Measurements from ENCODE around the gene ZNF444. TPM values are rescaled to one million over a fixed set of nuclear protein-coding genes. Genes with fewer than 3 reads are reported as not detected.

The ZNF444 gene
- total and polyA plus RNA-seq, 2 donors (not counting 3 experiments of a cell fraction or from before 2014, with no cell fraction given) = 37.2 to 41.7 TPM

DNA sequence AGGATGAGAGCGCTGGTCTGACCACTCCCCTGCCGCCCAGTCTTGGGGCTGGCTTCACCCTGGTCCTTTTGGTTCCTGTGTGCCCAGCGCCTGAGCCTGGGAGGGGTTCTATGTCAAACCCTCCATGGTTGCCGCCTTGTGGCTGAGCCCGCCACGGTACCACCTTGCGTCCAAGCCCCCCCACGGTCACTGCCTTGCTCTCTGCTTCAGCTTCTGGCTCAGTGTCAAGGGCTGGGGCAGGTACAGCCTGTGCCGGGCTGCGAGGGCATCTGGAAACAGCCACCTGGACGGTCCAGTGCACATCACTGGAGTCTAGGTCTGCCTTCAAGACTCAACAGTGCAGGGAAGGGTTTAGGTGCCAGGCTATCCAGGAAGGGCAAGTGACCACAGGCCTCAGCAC is 20.4 kb downstream of the ZNF444 start:
- Histone ChIP-seq H3K27me3 (ENCODE audit: control insufficient read depth in 2 of 2, insufficient read depth in 2 of 2, low read length in 2 of 2) (no peaks in the 10 kb centered on the region), H3K9me3 (replicated peaks; ENCODE audit: control insufficient read depth, insufficient read depth, low read length) (no peaks in the 10 kb centered on the region), H2AFZ (ENCODE audit: low read depth, low read length) (no peak overlapping the region), H3K4me3 (replicated peaks in 1 of 3; ENCODE audit: insufficient read depth in 1 of 3, low read depth in 1 of 3, low read length in 3 of 3) (no peak overlapping the region), H3K9me1 (replicated peaks; ENCODE audit: control insufficient read depth, extremely low read depth, insufficient read depth, low read length) (no peaks in the 10 kb centered on the region), H3K27ac (ENCODE audit: insufficient read depth, low read depth, low read length) (peak overlapping the region; percentile 20), H3K4me1 (ENCODE audit: control insufficient read depth, extremely low read depth, insufficient read depth, low read length) (peaks cover 7% of the 10 kb centered on the region), H3K79me2 (ENCODE audit: control insufficient read depth, insufficient read depth, low read length) (no peaks in the 10 kb centered on the region), H3K9ac (replicated peaks; ENCODE audit: extremely low read depth, insufficient read depth, low read length) (no peak overlapping the region), H3K36me3 (ENCODE audit: control insufficient read depth in 2 of 2, extremely low read depth in 1 of 2, insufficient read depth in 2 of 2, low read length in 2 of 2) (peaks cover 0 to 11% of the 10 kb centered on the region in 2 experiments), H4K20me1 (replicated peaks; ENCODE audit: control insufficient read depth, extremely low read depth, insufficient read depth, low read length) (no peaks in the 10 kb centered on the region), H3K4me2 (ENCODE audit: insufficient read depth, low read length) (no peak overlapping the region)
- DNase-seq (ENCODE audit: low read depth, low spot score) (no peak), FAIRE-seq (no peak)
- intact Hi-C loops (cut with micrococcal nuclease) = no loop called here
- dilution Hi-C loops (cut with MboI; ENCODE audit: extremely low pct_ligation_motif_present, low sequenced_read_pairs) = no loop called here
- ChIA-PET POLR2A (interaction anchor here (0.6 kb wide), 1 partner anchor 42 kb away, joined by 4 read pairs; no protein-coding TSS in a partner anchor), CTCF (interaction anchor here (1.1 kb wide), 1 partner anchor 95 kb away, joined by 3 read pairs; no protein-coding TSS in a partner anchor)
- no peak for TF ChIP-seq MAX (IDR thresholded peaks at IDR 0.05; ENCODE audit: insufficient read depth, insufficient read length)
- no peak for TF ChIP-seq CTCF (IDR thresholded peaks at IDR 0.05; ENCODE audit: extremely low read depth in 1 of 2, insufficient read depth in 1 of 2, low read depth in 1 of 2, low read length in 2 of 2)
- BruUV-seq (replicated peaks) = no TSS peak

DNA sequence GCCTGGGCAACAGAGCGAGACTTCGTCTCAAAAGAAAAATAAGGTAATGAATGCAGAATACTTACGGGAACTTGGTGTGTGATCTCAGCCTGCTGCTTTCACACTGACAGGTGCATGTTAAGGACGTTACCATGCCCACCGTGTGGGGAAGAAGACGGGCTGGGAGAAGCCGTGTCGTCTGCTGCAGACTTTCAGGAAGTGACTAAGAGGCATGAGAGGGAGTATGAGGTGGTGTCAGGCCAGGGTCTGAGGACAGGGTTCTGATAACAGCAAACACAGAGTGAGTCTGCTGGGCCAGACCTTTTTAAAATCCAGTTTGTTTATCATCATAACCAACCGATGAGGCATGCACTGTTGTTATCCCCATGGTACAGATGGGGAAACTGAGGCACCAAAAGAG is 21.2 kb downstream of the ZNF444 start:
- intact Hi-C loops (cut with micrococcal nuclease) (no loop called here), dilution Hi-C loops (cut with MboI; ENCODE audit: extremely low pct_ligation_motif_present, low sequenced_read_pairs) (no loop called here)
- POLR2A ChIA-PET = no interaction called here
- Histone ChIP-seq H3K4me3 (replicated peaks in 1 of 3; ENCODE audit: insufficient read depth in 1 of 3, low read depth in 1 of 3, low read length in 3 of 3) (no peak overlapping the region), H3K79me2 (ENCODE audit: control insufficient read depth, insufficient read depth, low read length) (no peaks in the 10 kb centered on the region), H3K36me3 (ENCODE audit: control insufficient read depth in 2 of 2, extremely low read depth in 1 of 2, insufficient read depth in 2 of 2, low read length in 2 of 2) (peaks cover 0 to 11% of the 10 kb centered on the region in 2 experiments), H2AFZ (ENCODE audit: low read depth, low read length) (no peak overlapping the region), H3K9me3 (replicated peaks; ENCODE audit: control insufficient read depth, insufficient read depth, low read length) (no peaks in the 10 kb centered on the region), H3K4me2 (ENCODE audit: insufficient read depth, low read length) (no peak overlapping the region), H3K9ac (replicated peaks; ENCODE audit: extremely low read depth, insufficient read depth, low read length) (no peak overlapping the region), H3K4me1 (ENCODE audit: control insufficient read depth, extremely low read depth, insufficient read depth, low read length) (peaks cover 7% of the 10 kb centered on the region), H3K27ac (ENCODE audit: insufficient read depth, low read depth, low read length) (peak overlapping the region; percentile 20), H4K20me1 (replicated peaks; ENCODE audit: control insufficient read depth, extremely low read depth, insufficient read depth, low read length) (no peaks in the 10 kb centered on the region), H3K9me1 (replicated peaks; ENCODE audit: control insufficient read depth, extremely low read depth, insufficient read depth, low read length) (no peaks in the 10 kb centered on the region), H3K27me3 (ENCODE audit: control insufficient read depth in 2 of 2, insufficient read depth in 2 of 2, low read length in 2 of 2) (no peaks in the 10 kb centered on the region)
- CTCF ChIA-PET = interaction anchor here (1.0 to 1.2 kb wide), 3 partner anchors 9 to 171 kb away, joined by 3 to 5 read pairs (median 3); no protein-coding TSS in a partner anchor
- BruUV-seq (replicated peaks) = no TSS peak
- peak; percentile 41 for TF ChIP-seq JUN (IDR thresholded peaks at IDR 0.05; ENCODE audit: borderline replicate concordance, insufficient read depth, insufficient read length, low read depth)
- no peak for TF ChIP-seq POLR2A (IDR thresholded peaks at IDR 0.05; ENCODE audit: low read depth, low read length)
- TF ChIP-seq GATA2 (IDR thresholded peaks at IDR 0.05; ENCODE audit: insufficient read depth, insufficient read length, low read depth, low read length) = no peak
- TF ChIP-seq EZH2 (IDR thresholded peaks at IDR 0.05; ENCODE audit: borderline replicate concordance, low read depth, low read length, severe bottlenecking) = no peak
- TF ChIP-seq MYC (IDR thresholded peaks at IDR 0.05; ENCODE audit: low read depth, low read length) = no peak
- no peak for TF ChIP-seq POLR2AphosphoS5 (IDR thresholded peaks at IDR 0.05; ENCODE audit: insufficient read depth, low read depth, low read length)
- no peak for TF ChIP-seq MAX (IDR thresholded peaks at IDR 0.05; ENCODE audit: insufficient read depth, insufficient read length)
- TF ChIP-seq FOS (IDR thresholded peaks at IDR 0.05; ENCODE audit: borderline replicate concordance, insufficient read depth, low read length) = no peak
- DNase-seq (ENCODE audit: low read depth, low spot score) (peak; percentile 62), FAIRE-seq (peak; percentile 70)

Measured in endothelial cell of umbilical vein (primary cell).